ENCODE results near the gene IRF7.

The IRF7 gene

GRCh38 chr11:563812-564578 is 51.8 kb downstream of the IRF7 start:
- no peak for DNase-seq (ENCODE audit: low spot score)

- DNase-seq (ENCODE audit: low spot score) = no peak
Measured at GRCh38 chr11:563066-563811, 52.5 kb downstream of the IRF7 start.

Data from CD4-positive, alpha-beta T cell treated with Interleukin-6 at 100 ng/mL for 8 hours (primary cell).